Mesenchymal stem cell (in vitro differentiated cells and primary cell): ENCODE data around the gene METTL8.

ENCODE experiments used
- DNase-seq: peaks from one replicate; pipeline ENCODE4 v3.0.0-alpha.2; 2013
- H2AFZ ChIP-seq: one replicate; pipeline ENCODE4 v1.6.1; 2013; ENCODE audit warnings: low read depth, mild to moderate bottlenecking, control low read depth, inconsistent platforms, low read length, moderate library complexity
- H2AK5ac ChIP-seq: 2 replicates; pipeline ENCODE4 v1.6.1; 2013; ENCODE audit warnings: low read length, moderate library complexity, mild to moderate bottlenecking, inconsistent platforms; ENCODE audit not compliant: severe bottlenecking
- H2BK120ac ChIP-seq: one replicate; pipeline ENCODE4 v1.6.1; 2013; ENCODE audit warnings: low read depth, mild to moderate bottlenecking, inconsistent platforms, low read length, moderate library complexity
- H2BK12ac ChIP-seq, 2 experiments: one replicate each; pipeline ENCODE4 v1.6.1; 2013; ENCODE audit warnings: inconsistent platforms in 2 of 2, low read length in 2 of 2, mild to moderate bottlenecking in 2 of 2, moderate library complexity in 2 of 2, control low read depth in 1 of 2
- H2BK15ac ChIP-seq: one replicate; pipeline ENCODE4 v1.6.1; 2013; ENCODE audit warnings: mild to moderate bottlenecking, low read depth, inconsistent platforms; ENCODE audit not compliant: poor library complexity, severe bottlenecking
- H2BK5ac ChIP-seq: 2 replicates; pipeline ENCODE4 v1.6.1; 2013; ENCODE audit warnings: low read depth, mild to moderate bottlenecking, low read length, control low read depth, inconsistent platforms; ENCODE audit not compliant: poor library complexity, severe bottlenecking
- H3K14ac ChIP-seq, 2 experiments: one replicate each; pipeline ENCODE4 v1.6.1; 2013; ENCODE audit warnings: inconsistent platforms in 2 of 2, low read length in 2 of 2, control low read depth in 1 of 2, mild to moderate bottlenecking in 1 of 2, moderate library complexity in 1 of 2
- H3K18ac ChIP-seq, 2 experiments: one replicate each; pipeline ENCODE4 v1.6.1; 2013; ENCODE audit warnings: inconsistent platforms in 2 of 2, low read length in 2 of 2, control low read depth in 1 of 2, low read depth in 1 of 2, mild to moderate bottlenecking in 1 of 2
- H3K23ac ChIP-seq, 2 experiments: one replicate each; pipeline ENCODE4 v1.6.1; 2013; ENCODE audit warnings: inconsistent platforms in 2 of 2, low read length in 2 of 2, mild to moderate bottlenecking in 2 of 2, moderate library complexity in 2 of 2, control low read depth in 1 of 2
- H3K27ac ChIP-seq: 2 replicates; pipeline ENCODE4 v1.5.1; 2013; ENCODE audit warnings: mild to moderate bottlenecking, moderate library complexity, low read length, control low read depth, inconsistent platforms; ENCODE audit not compliant: poor library complexity, severe bottlenecking
- H3K27me3 ChIP-seq, 2 experiments: 2 replicates each; pipeline versions ENCODE4 v1.6.1 to v1.7.0; 2013; ENCODE audit warnings: low read length in 2 of 2, mild to moderate bottlenecking in 2 of 2, moderate library complexity in 2 of 2, control low read depth in 1 of 2, inconsistent platforms in 1 of 2; ENCODE audit not compliant: control insufficient read depth in 1 of 2, insufficient read depth in 1 of 2
- H3K36me3 ChIP-seq, 2 experiments: 2 replicates each; pipeline versions ENCODE4 v1.6.1 to v1.7.0; 2013; ENCODE audit warnings: low read length in 2 of 2, control low read depth in 1 of 2, inconsistent platforms in 1 of 2, low read depth in 1 of 2, mild to moderate bottlenecking in 1 of 2; ENCODE audit not compliant: insufficient read depth in 2 of 2, control insufficient read depth in 1 of 2
- H3K4ac ChIP-seq, 2 experiments: one replicate each; pipeline ENCODE4 v1.6.1; 2013; ENCODE audit warnings: inconsistent platforms in 2 of 2, low read length in 2 of 2, mild to moderate bottlenecking in 2 of 2, moderate library complexity in 2 of 2, control low read depth in 1 of 2, low read depth in 1 of 2
- H3K4me1 ChIP-seq: 2 replicates; pipeline ENCODE4 v1.6.1; 2013; ENCODE audit warnings: low read depth, low read length, control low read depth; ENCODE audit not compliant: control insufficient read depth, insufficient read depth
- H3K4me2 ChIP-seq: 2 replicates; pipeline ENCODE4 v1.6.1; 2013; ENCODE audit warnings: low read length, mild to moderate bottlenecking, inconsistent platforms; ENCODE audit not compliant: poor library complexity, severe bottlenecking
- H3K4me3 ChIP-seq, 2 experiments: 2 replicates each; pipeline versions ENCODE4 v1.5.1 to v1.7.0; 2013; ENCODE audit warnings: low read length in 2 of 2, mild to moderate bottlenecking in 2 of 2, control low read depth in 1 of 2, low read depth in 1 of 2; ENCODE audit not compliant: insufficient read depth in 1 of 2
- H3K79me1 ChIP-seq: replicated peaks from 2 replicates; pipeline ENCODE4 v1.6.1; 2013; ENCODE audit warnings: mild to moderate bottlenecking, control low read depth, low read length, inconsistent platforms; ENCODE audit not compliant: poor library complexity, severe bottlenecking
- H3K9ac ChIP-seq: 2 replicates; pipeline ENCODE4 v1.7.0; 2013; ENCODE audit warnings: mild to moderate bottlenecking, low read length, moderate library complexity
- H3K9me3 ChIP-seq: 2 replicates; pipeline ENCODE4 v1.7.0; 2013; ENCODE audit warnings: mild to moderate bottlenecking, low read length; ENCODE audit not compliant: control insufficient read depth
- H4K8ac ChIP-seq: one replicate; pipeline ENCODE4 v1.6.1; 2013; ENCODE audit warnings: inconsistent platforms, mild to moderate bottlenecking, low read length, moderate library complexity
- H4K91ac ChIP-seq: one replicate; pipeline ENCODE4 v1.6.1; 2013; ENCODE audit warnings: mild to moderate bottlenecking, low read length, inconsistent platforms
- WGBS: methylation state at CpG from one replicate; pipeline ENCODE4 v1.1.7; 2013; ENCODE audit warnings: mixed read lengths; 5-methylcytosine and 5-hydroxymethylcytosine counted together

Gene METTL8

DNA sequence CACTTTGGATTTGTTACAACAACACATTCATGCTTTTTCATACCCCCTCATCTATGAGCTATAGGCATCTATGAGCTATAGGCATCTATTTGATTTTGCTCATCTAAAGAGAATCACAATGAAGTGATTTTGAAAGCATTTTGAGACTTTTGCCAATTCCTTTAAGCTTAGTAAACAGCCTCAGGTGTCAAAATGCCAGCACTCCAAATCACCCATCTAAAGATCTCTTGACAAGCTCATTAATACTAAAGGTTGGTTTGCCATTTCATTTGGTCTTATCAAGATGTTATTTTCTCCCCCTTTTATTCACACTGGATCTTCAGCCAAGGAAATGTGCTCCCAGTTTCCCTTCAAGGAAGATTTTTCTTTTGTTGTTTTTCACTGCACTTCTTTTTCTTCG lies 162.4 kb downstream of the METTL8 start:
- Histone ChIP-seq H4K91ac (no peak overlapping the region), H2AFZ (no peak overlapping the region), H2AK5ac (no peak overlapping the region), H3K4me2 (no peak overlapping the region), H3K27ac (peak overlapping the region; percentile 24), H3K4me3 (no peak overlapping the region), H3K9me3 (no peaks in the 10 kb centered on the region), H4K8ac (no peak overlapping the region), H3K18ac (no peak overlapping the region), H3K4ac (no peak overlapping the region), H3K79me1 (no peaks in the 10 kb centered on the region), H2BK5ac (no peak overlapping the region), H2BK120ac (no peak overlapping the region), H3K36me3 (no peaks in the 10 kb centered on the region), H3K4me1 (no peaks in the 10 kb centered on the region), H3K23ac (no peak overlapping the region), H2BK15ac (no peak overlapping the region), H3K27me3 (no peaks in the 10 kb centered on the region), H2BK12ac (no peak overlapping the region), H3K9ac (no peak overlapping the region), H3K14ac (no peak overlapping the region)
- DNase-seq, result no peak
- no CpG with 5 or more reads among the region's 1 CpG for WGBS

DNA sequence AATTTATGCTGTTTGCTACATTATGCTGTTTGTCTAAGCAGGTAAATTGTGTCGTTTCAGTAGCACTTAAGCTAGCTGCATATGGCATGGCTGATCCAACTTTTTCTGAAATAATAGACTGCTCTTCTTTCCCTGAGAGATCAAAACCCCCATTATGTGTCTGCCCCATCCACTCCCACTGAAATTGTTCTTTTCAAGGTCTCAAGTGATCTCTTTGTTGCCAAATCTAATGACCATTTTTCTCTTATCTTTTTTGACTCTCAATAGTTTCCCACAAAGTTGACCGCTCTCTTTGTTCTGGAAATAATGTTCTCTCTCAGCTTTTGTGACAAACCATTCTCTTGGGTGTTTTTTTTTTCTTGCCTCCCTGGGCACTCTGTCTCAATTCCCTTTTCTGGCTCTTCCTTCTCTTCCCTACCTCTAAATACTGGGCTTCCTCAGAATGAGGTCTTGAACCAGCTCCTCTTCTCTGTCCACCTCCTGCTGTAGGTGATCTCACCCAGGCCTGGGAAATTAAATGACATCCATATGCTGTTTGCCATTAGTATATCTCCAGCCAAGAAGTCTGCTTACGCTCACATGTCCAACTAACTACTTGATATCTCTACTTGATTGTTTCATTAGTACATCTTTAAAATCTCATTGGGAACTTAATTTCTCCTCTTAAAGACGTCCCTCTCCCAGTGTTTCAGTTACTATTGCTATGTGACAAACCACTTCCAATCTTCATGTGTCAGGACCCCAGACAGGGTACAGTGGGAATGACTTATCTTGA lies 165.7 kb downstream of the METTL8 start:
- Histone ChIP-seq H3K4me3 (no peak overlapping the region), H3K4ac (no peak overlapping the region), H3K14ac (no peak overlapping the region), H3K9ac (no peak overlapping the region), H2BK12ac (no peak overlapping the region), H4K91ac (no peak overlapping the region), H3K27me3 (no peaks in the 10 kb centered on the region), H4K8ac (no peak overlapping the region), H3K18ac (no peak overlapping the region), H2BK15ac (no peak overlapping the region), H3K4me2 (no peak overlapping the region), H3K36me3 (no peaks in the 10 kb centered on the region), H3K4me1 (no peaks in the 10 kb centered on the region), H2AK5ac (no peak overlapping the region), H3K9me3 (no peaks in the 10 kb centered on the region), H3K27ac (no peak overlapping the region), H2BK5ac (no peak overlapping the region), H2BK120ac (no peak overlapping the region), H2AFZ (no peak overlapping the region), H3K23ac (no peak overlapping the region), H3K79me1 (no peaks in the 10 kb centered on the region)
- DNase-seq, result no peak
- 98% methylated on average over 4 of the region's 4 CpGs for WGBS
